ENCODE results near the gene PSMB8.

PSMB8 gene

DNA sequence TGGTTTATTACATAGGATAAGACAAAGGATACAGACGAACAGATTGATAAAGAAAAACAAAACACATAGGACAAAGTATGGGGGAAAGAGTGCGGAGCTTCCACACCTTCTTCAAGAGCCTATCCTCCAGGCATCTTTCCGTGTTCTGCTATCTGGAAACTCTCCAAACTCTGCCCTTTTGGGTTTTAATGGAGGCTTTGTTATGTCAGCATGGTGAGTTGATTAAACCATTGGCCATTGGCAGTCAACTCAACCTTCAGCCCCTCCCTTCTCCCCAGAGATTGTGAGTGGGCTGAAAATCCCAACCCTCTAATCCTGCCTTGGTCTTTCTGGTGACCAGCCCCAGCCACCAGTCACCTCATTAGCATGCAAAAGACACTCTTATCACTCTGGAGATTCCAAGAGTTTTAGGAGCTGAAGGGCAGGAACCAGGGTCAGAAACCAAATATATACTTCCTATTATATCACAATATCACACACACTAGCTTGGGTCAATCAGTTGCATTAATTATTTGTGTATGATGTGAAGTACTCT, 50.9 kb downstream of the PSMB8 start:
- no peak for DNase-seq (ENCODE audit: low spot score)

All from CD4-positive, alpha-beta T cell treated with Interleukin-15 for 4 hours (primary cell).